Neural progenitor cell (in vitro differentiated cells): ENCODE results near the gene ATP5IF1. TPM values are rescaled to one million over a fixed set of nuclear protein-coding genes. Genes with fewer than 3 reads are reported as not detected.

ENCODE experiments used
- DNase-seq: peaks from one replicate; pipeline ENCODE4 v3.0.0-alpha.2; 2016; ENCODE audit warnings: low spot score
- H2AFZ ChIP-seq: fragments of 200-600 bp; sonication (generic); replicated peaks from 2 replicates; pipeline ENCODE4 v1.6.1; 2016; ENCODE audit warnings: antibody characterized with exemption
- H3F3A ChIP-seq: fragments of 200-600 bp; sonication (generic); 2 replicates; pipeline ENCODE4 v1.6.1; 2016; ENCODE audit warnings: antibody characterized with exemption, low read depth
- H3K27ac ChIP-seq: fragments of 200-600 bp; sonication (generic); 2 replicates; pipeline ENCODE4 v1.5.1; 2016; ENCODE audit warnings: mild to moderate bottlenecking
- H3K27me3 ChIP-seq: fragments of 200-600 bp; sonication (generic); 2 replicates; pipeline ENCODE4 v1.6.1; 2016; ENCODE audit warnings: mild to moderate bottlenecking, moderate library complexity
- H3K36me3 ChIP-seq: fragments of 200-600 bp; sonication (generic); 2 replicates; pipeline ENCODE4 v1.5.1; 2016
- H3K4me1 ChIP-seq: fragments of 200-600 bp; sonication (generic); 2 replicates; pipeline ENCODE4 v1.6.1; 2016; ENCODE audit warnings: mixed run types
- H3K4me2 ChIP-seq: fragments of 200-600 bp; sonication (generic); 2 replicates; pipeline ENCODE4 v1.6.1; 2016
- H3K4me3 ChIP-seq: fragments of 200-600 bp; sonication (generic); 2 replicates; pipeline ENCODE4 v1.5.1; 2016
- H3K79me2 ChIP-seq: fragments of 200-600 bp; sonication (generic); 2 replicates; pipeline ENCODE4 v1.6.1; 2016; ENCODE audit warnings: low read depth
- H3K9ac ChIP-seq: fragments of 200-600 bp; sonication (generic); 2 replicates; pipeline ENCODE4 v1.6.1; 2016
- H3K9me3 ChIP-seq: fragments of 200-600 bp; sonication (generic); 2 replicates; pipeline ENCODE4 v1.5.1; 2016; ENCODE audit warnings: low read depth
- H4K20me1 ChIP-seq: fragments of 200-600 bp; sonication (generic); 2 replicates; pipeline ENCODE4 v1.6.1; 2016; ENCODE audit warnings: low read depth
- H3K27ac Mint-ChIP-seq: 3 replicates; pipeline ENCODE4 v1.8.0; 2021; ENCODE audit warnings: mixed read lengths
- H3K27me3 Mint-ChIP-seq: 2 replicates; pipeline ENCODE4 v1.8.0; 2022; ENCODE audit warnings: low read depth, mild to moderate bottlenecking, inconsistent platforms, moderate library complexity, mixed read lengths; ENCODE audit not compliant: insufficient read depth
- H3K36me3 Mint-ChIP-seq: 3 replicates; pipeline ENCODE4 v1.8.0; 2021; ENCODE audit warnings: mixed read lengths
- H3K4me1 Mint-ChIP-seq: 3 replicates; pipeline ENCODE4 v1.8.0; 2021; ENCODE audit warnings: mixed read lengths
- H3K4me3 Mint-ChIP-seq: 3 replicates; pipeline ENCODE4 v1.8.0; 2021; ENCODE audit warnings: mild to moderate bottlenecking, moderate library complexity, mixed read lengths
- H3K9me3 Mint-ChIP-seq: 3 replicates; pipeline ENCODE4 v1.8.0; 2020; ENCODE audit warnings: mixed read lengths
- CTCF ChIP-seq: fragments of 200-600 bp; sonication (generic); IDR thresholded peaks from 2 replicates; pipeline ENCODE4 v1.5.1; 2017; ENCODE audit warnings: antibody characterized with exemption, mild to moderate bottlenecking
- EZH2 ChIP-seq: fragments of 200-600 bp; sonication (generic); IDR thresholded peaks from 2 replicates; pipeline ENCODE4 v1.6.1; 2017; ENCODE audit warnings: antibody characterized with exemption, mild to moderate bottlenecking, moderate library complexity
- EZH2phosphoT487 ChIP-seq: fragments of 200-600 bp; sonication (generic); IDR thresholded peaks from 2 replicates; pipeline ENCODE4 v1.6.1; 2017; ENCODE audit warnings: antibody characterized with exemption
- total RNA-seq: library from RNA; depleted of rRNA; stranded (reverse); fragments of >200 nt; gene quantifications from 2 replicates; pipeline ENCODE4 v1.2.3, GENCODE V29; 2015; ENCODE audit warnings: low replicate concordance

The ATP5IF1 gene
- total RNA-seq, 1 donor from 2014 or later, result 187 TPM

DNA sequence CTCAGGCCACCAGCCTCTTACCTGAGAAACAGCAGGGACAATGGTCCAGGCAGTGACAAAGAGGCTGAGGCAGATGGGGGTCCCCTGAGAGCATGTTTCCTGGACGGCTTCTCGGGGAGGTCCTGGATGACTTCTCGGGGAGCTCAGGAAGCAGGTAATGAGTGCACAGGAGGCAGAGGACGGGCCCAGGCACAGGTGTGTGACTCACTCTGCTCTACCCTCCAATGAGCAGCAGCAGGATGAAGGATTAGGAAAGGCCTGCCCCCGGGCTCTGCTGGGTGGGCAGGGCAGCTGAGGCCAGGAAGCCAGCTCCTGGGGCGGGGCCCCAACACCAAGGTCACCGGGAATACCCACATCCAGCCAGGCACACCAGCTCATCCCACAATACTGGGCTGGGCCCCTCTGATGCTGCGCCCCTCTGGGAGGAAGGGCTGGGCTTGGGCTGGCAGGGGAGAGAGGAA, 42.2 kb upstream of the ATP5IF1 start:
- H2AFZ ChIP-seq, result no peak overlapping the region
- no peak overlapping the region for H3K4me3 ChIP-seq
- no peak for DNase-seq
- Mint-ChIP-seq H3K27ac (no peak overlapping the region), H3K27me3 (peaks cover 4% of the 10 kb centered on the region), H3K9me3 (no peaks in the 10 kb centered on the region), H3K4me3 (no peak overlapping the region), H3K4me1 (peaks cover 10% of the 10 kb centered on the region), H3K36me3 (peaks cover 3% of the 10 kb centered on the region)
- no peaks in the 10 kb centered on the region for H3K9me3 ChIP-seq
- H3K27me3 ChIP-seq, result no peaks in the 10 kb centered on the region
- H3F3A ChIP-seq, result peaks cover 32% of the 10 kb centered on the region
- no peak overlapping the region for H3K9ac ChIP-seq
- peaks cover 20% of the 10 kb centered on the region for H3K4me1 ChIP-seq
- TF ChIP-seq EZH2, result no peak
- no peak overlapping the region for H3K27ac ChIP-seq
- H3K79me2 ChIP-seq, result no peaks in the 10 kb centered on the region
- no peaks in the 10 kb centered on the region for H4K20me1 ChIP-seq
- no peak overlapping the region for H3K4me2 ChIP-seq
- H3K36me3 ChIP-seq, result no peaks in the 10 kb centered on the region

DNA sequence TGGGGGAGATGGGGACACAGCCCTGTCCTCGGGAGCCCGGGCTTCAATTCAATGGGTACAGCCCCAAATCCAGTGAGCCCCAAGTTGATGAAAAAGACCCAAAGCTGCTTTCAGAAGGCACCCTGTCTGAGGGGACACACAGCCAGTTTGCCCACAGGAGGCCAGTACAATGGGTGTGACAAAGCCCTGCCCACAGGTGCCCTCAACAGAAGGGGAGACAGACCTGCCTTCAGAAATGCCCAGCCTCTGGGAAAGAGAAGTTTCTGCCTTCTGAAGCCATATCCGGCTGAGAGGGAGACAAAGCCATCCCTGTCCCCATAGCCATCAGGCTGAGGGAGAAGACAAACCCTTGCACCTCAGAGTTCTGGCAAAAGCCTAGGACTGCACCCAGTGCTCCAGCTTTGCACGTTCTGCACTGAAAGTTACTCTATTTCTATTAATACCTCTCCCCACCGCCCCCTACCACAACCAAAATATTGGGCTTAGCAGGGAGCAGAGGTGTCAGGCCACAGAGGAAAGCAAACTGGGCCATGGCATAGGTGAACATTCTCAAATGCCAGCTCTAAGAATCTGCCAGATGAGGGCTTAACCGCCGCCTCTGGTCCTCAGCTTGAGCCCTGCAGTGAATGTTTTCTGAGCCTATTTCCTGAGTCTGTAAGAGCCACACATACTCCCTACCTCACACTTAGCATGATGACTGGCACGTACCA, 41.4 kb upstream of the ATP5IF1 start:
- H3K4me2 ChIP-seq, result no peak overlapping the region
- peaks cover 20% of the 10 kb centered on the region for H3K4me1 ChIP-seq
- TF ChIP-seq EZH2phosphoT487 (no peak), CTCF (no peak), EZH2 (no peak)
- H3K27me3 ChIP-seq, result no peaks in the 10 kb centered on the region
- no peak overlapping the region for H3K4me3 ChIP-seq
- DNase-seq, result no peak
- Mint-ChIP-seq H3K4me3 (no peak overlapping the region), H3K27ac (no peak overlapping the region), H3K36me3 (peaks cover 5% of the 10 kb centered on the region), H3K27me3 (peaks cover 4% of the 10 kb centered on the region), H3K9me3 (no peaks in the 10 kb centered on the region), H3K4me1 (peaks cover 10% of the 10 kb centered on the region)
- H2AFZ ChIP-seq, result no peak overlapping the region
- H3K36me3 ChIP-seq, result no peaks in the 10 kb centered on the region
- no peak overlapping the region for H3K9ac ChIP-seq
- H3F3A ChIP-seq, result peaks cover 32% of the 10 kb centered on the region
- H3K27ac ChIP-seq, result no peak overlapping the region
- no peaks in the 10 kb centered on the region for H3K9me3 ChIP-seq
- no peaks in the 10 kb centered on the region for H3K79me2 ChIP-seq
- no peaks in the 10 kb centered on the region for H4K20me1 ChIP-seq

GRCh38 chr1:28195780-28196179, 40.1 kb upstream of the ATP5IF1 start:
- peaks cover 2% of the 10 kb centered on the region for H3K27me3 Mint-ChIP-seq
- no peaks in the 10 kb centered on the region for H3K9me3 Mint-ChIP-seq
- no peaks in the 10 kb centered on the region for H3K79me2 ChIP-seq
- peaks cover 10% of the 10 kb centered on the region for H3K4me1 Mint-ChIP-seq
- TF ChIP-seq CTCF (no peak), EZH2 (no peak), EZH2phosphoT487 (no peak)
- peaks cover 19% of the 10 kb centered on the region for H3K4me1 ChIP-seq
- no peak overlapping the region for H3K27ac Mint-ChIP-seq
- H3K27me3 ChIP-seq, result no peaks in the 10 kb centered on the region
- DNase-seq, result peak; percentile 24
- H3K9me3 ChIP-seq, result no peaks in the 10 kb centered on the region
- H3K4me2 ChIP-seq, result peak overlapping the region; percentile 53
- H3K27ac ChIP-seq, result no peak overlapping the region
- H3K4me3 Mint-ChIP-seq, result no peak overlapping the region
- no peaks in the 10 kb centered on the region for H4K20me1 ChIP-seq
- H3K9ac ChIP-seq, result no peak overlapping the region
- H3K4me3 ChIP-seq, result no peak overlapping the region
- H2AFZ ChIP-seq, result no peak overlapping the region
- peaks cover 10% of the 10 kb centered on the region for H3K36me3 Mint-ChIP-seq
- H3F3A ChIP-seq, result peaks cover 32% of the 10 kb centered on the region
- no peaks in the 10 kb centered on the region for H3K36me3 ChIP-seq

DNA sequence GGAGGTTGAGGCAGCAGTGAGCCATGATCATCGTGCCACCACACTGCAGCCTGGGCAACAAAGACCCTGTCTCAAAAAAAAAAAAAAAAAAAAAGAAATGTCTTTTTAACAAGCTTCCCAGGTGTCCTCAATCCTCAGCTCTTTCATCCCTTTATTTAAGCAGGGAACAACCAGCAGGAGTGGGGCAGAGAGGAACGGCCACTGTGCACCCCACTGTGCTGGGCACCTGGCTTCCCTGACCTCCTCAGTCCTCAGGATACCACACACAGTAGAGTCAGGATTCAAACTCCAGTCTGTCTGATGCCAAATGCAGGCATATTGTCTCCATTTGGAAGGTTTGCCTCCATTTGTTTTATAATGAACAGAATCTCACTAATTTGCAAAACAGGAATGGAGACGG, 39.6 kb upstream of the ATP5IF1 start:
- no peak overlapping the region for H3K4me3 Mint-ChIP-seq

More for the DNA sequence above, 39.6 kb upstream of the ATP5IF1 start:
- Histone ChIP-seq H3K79me2 (no peaks in the 10 kb centered on the region), H3K4me2 (peak overlapping the region; percentile 53), H2AFZ (no peak overlapping the region), H3K27me3 (no peaks in the 10 kb centered on the region), H3K9me3 (no peaks in the 10 kb centered on the region), H3K36me3 (no peaks in the 10 kb centered on the region), H3K4me3 (no peak overlapping the region), H4K20me1 (no peaks in the 10 kb centered on the region), H3K4me1 (peaks cover 14% of the 10 kb centered on the region), H3K27ac (peak overlapping the region; percentile 11), H3K9ac (no peak overlapping the region), H3F3A (peaks cover 32% of the 10 kb centered on the region)
- DNase-seq, result peak; percentile 47
- TF ChIP-seq EZH2phosphoT487 (no peak), CTCF (no peak), EZH2 (no peak)
- peaks cover 10% of the 10 kb centered on the region for H3K4me1 Mint-ChIP-seq
- peaks cover 2% of the 10 kb centered on the region for H3K27me3 Mint-ChIP-seq
- no peaks in the 10 kb centered on the region for H3K9me3 Mint-ChIP-seq
- H3K27ac Mint-ChIP-seq, result no peak overlapping the region
- H3K36me3 Mint-ChIP-seq, result peaks cover 15% of the 10 kb centered on the region
